ENCODE measurements around the gene POU2F3. TPM values are rescaled to one million over a fixed set of nuclear protein-coding genes. Genes with fewer than 3 reads are reported as not detected.

POU2F3 gene
- total and polyA plus RNA-seq, 5 donors, result 0.05 to 0.31 (median 0.20) TPM; not detected in 1

Other genes starting within 250 kb of the POU2F3 start
- under 1 TPM in 1 of 4 donors, not detected in 3; 0.34 TPM for gene TRIM29, start 102.0 kb upstream of the POU2F3 start, total RNA-seq
- gene TRIM29, start 102.0 kb upstream of the POU2F3 start, polyA plus RNA-seq, result 0.16 TPM
- gene OAF, start 29.1 kb upstream of the POU2F3 start, total RNA-seq, result 10 to 100 TPM; 21.6 to 57.1 (median 44.9) TPM
- 25.3 TPM for gene OAF, start 29.1 kb upstream of the POU2F3 start, polyA plus RNA-seq
- 10 to 100 TPM; 15.7 to 21.3 (median 17.0) TPM for gene TLCD5, start 85.2 kb downstream of the POU2F3 start, total RNA-seq
- 7.5 TPM for gene TLCD5, start 85.2 kb downstream of the POU2F3 start, polyA plus RNA-seq
- gene ARHGEF12, start 96.3 kb downstream of the POU2F3 start, total RNA-seq, result 100 to 1,000 TPM in 2 of 4 donors, 10 to 100 TPM in 2; 93.1 to 112 (median 97.3) TPM
- 26.1 TPM for gene ARHGEF12, start 96.3 kb downstream of the POU2F3 start, polyA plus RNA-seq